Measurements from ENCODE around the gene CTBP2. TPM values are rescaled to one million over a fixed set of nuclear protein-coding genes. Genes with fewer than 3 reads are reported as not detected.

The CTBP2 gene
- total RNA-seq, 1 donor from 2014 or later: 55.2 TPM

GRCh38 chr10:125038637-125039036, 121.7 kb downstream of the CTBP2 start:
- no peak overlapping the region for H3K4me2 ChIP-seq
- H3K27ac ChIP-seq: no peak overlapping the region
- Mint-ChIP-seq H3K4me1 (peaks cover 44% of the 10 kb centered on the region), H3K27me3 (ENCODE audit: insufficient read depth, low read depth) (peaks cover 4% of the 10 kb centered on the region), H3K4me3 (no peak overlapping the region), H3K27ac (no peak overlapping the region), H3K36me3 (peaks cover 14% of the 10 kb centered on the region), H3K9me3 (no peaks in the 10 kb centered on the region)
- H4K20me1 ChIP-seq (ENCODE audit: low read depth): peaks cover 99% of the 10 kb centered on the region
- no peaks in the 10 kb centered on the region for H3K9me3 ChIP-seq (ENCODE audit: low read depth)
- H3K4me3 ChIP-seq: no peak overlapping the region
- H3K27me3 ChIP-seq: no peaks in the 10 kb centered on the region
- no peaks in the 10 kb centered on the region for H3K36me3 ChIP-seq
- H2AFZ ChIP-seq (replicated peaks): no peak overlapping the region
- H3K4me1 ChIP-seq: peaks cover 5% of the 10 kb centered on the region
- peaks cover 100% of the 10 kb centered on the region for H3K79me2 ChIP-seq (ENCODE audit: low read depth)
- no peaks in the 10 kb centered on the region for H3F3A ChIP-seq (ENCODE audit: low read depth)
- TF ChIP-seq EZH2phosphoT487 (IDR thresholded peaks at IDR 0.05): no peak
- TF ChIP-seq CTCF (IDR thresholded peaks at IDR 0.05): no peak
- no peak for TF ChIP-seq EZH2 (IDR thresholded peaks at IDR 0.05)
- no peak overlapping the region for H3K9ac ChIP-seq
- DNase-seq (ENCODE audit: low spot score): no peak

DNA sequence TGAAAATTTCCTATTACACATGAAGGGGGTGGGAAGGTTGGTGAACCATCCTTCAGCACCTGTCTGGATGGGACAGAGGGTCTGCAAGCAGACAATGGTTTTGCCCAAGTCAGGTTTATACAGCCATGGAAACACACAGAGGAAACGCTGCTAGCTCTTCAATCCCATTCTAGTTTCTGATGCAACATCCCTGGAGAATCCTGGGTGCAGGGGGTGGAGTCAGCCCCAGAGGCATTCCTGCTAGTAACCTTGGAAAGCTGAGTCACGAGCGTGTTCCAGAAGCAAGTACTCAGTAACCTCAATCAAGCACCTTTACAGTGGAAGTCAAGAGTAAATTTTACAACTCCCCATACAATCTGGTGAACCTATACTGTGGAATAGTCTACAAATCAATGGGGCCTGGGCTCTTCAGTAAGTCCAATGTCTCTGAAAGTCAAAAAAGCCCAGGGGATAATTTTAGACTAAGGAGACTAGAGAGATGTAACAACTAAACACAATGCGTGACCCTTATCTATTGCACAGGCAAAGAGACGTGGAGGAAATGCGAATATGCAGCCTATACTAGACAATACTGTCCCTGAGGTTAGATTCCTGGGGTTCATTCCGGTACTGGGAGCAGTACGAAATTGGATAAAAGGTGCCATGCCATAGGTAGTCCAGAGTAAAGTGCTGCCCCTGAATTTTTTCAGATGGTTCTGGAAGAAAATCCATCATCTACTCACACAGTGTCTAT, 123.1 kb downstream of the CTBP2 start:
- H3K27me3 Mint-ChIP-seq (ENCODE audit: insufficient read depth, low read depth): peaks cover 5% of the 10 kb centered on the region
- H2AFZ ChIP-seq (replicated peaks): no peak overlapping the region
- no peak overlapping the region for H3K27ac ChIP-seq
- H3K36me3 ChIP-seq: no peaks in the 10 kb centered on the region
- H3K9me3 Mint-ChIP-seq: no peaks in the 10 kb centered on the region
- H3K79me2 ChIP-seq (ENCODE audit: low read depth): peaks cover 100% of the 10 kb centered on the region
- H3K36me3 Mint-ChIP-seq: peaks cover 14% of the 10 kb centered on the region
- no peak for DNase-seq (ENCODE audit: low spot score)
- H3K4me1 ChIP-seq: peaks cover 4% of the 10 kb centered on the region
- no peak overlapping the region for H3K9ac ChIP-seq
- H3K9me3 ChIP-seq (ENCODE audit: low read depth): no peaks in the 10 kb centered on the region
- TF ChIP-seq EZH2 (IDR thresholded peaks at IDR 0.05) (no peak), CTCF (IDR thresholded peaks at IDR 0.05) (no peak), EZH2phosphoT487 (IDR thresholded peaks at IDR 0.05) (no peak)
- no peaks in the 10 kb centered on the region for H3F3A ChIP-seq (ENCODE audit: low read depth)
- H3K4me3 ChIP-seq: no peak overlapping the region
- peaks cover 99% of the 10 kb centered on the region for H4K20me1 ChIP-seq (ENCODE audit: low read depth)
- H3K4me3 Mint-ChIP-seq: no peak overlapping the region
- no peaks in the 10 kb centered on the region for H3K27me3 ChIP-seq
- no peak overlapping the region for H3K4me2 ChIP-seq
- H3K27ac Mint-ChIP-seq: no peak overlapping the region
- peaks cover 38% of the 10 kb centered on the region for H3K4me1 Mint-ChIP-seq

DNA sequence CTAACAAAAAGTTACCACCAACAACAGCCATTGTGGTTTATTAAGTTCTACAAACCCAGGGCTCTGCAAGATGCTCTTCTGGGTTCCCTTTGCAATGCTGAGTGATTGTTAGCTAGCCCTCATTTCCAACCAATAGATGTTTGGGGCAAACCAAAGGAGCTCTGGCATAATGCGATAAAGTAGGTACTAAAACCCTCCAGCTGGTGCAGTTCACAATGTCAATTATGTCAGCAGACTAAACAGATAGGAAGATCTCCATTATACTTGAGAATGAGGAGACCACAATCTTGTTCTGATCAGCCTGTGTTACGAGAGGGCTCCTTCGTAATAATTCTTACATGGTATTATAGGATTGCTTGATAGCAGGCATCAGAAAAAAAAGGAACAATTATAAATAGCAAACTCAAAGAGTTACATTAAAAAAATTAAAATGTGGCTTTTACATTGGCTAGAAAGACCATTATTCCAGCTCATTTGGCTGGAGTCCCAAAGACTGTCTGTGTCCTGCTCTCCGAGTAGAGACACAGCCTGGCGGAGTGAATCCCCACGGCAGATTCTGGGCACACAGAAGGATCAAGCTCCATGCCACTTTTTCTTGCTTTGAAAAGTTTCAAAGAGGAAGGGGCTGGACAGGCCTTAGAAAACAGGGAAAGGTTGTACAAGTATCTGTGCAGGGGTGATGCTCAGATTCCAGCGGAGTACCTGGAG, 124.6 kb downstream of the CTBP2 start:
- H3K27me3 Mint-ChIP-seq (ENCODE audit: insufficient read depth, low read depth): peaks cover 5% of the 10 kb centered on the region
- peaks cover 33% of the 10 kb centered on the region for H3K4me1 Mint-ChIP-seq
- no peaks in the 10 kb centered on the region for H3K4me1 ChIP-seq
- no peak overlapping the region for H3K4me2 ChIP-seq
- H3F3A ChIP-seq (ENCODE audit: low read depth): no peaks in the 10 kb centered on the region
- no peak overlapping the region for H3K27ac Mint-ChIP-seq
- H3K4me3 ChIP-seq: no peak overlapping the region
- H3K79me2 ChIP-seq (ENCODE audit: low read depth): peaks cover 98% of the 10 kb centered on the region
- H2AFZ ChIP-seq (replicated peaks): no peak overlapping the region
- H3K9ac ChIP-seq: no peak overlapping the region
- TF ChIP-seq CTCF (IDR thresholded peaks at IDR 0.05) (no peak), EZH2 (IDR thresholded peaks at IDR 0.05) (no peak), EZH2phosphoT487 (IDR thresholded peaks at IDR 0.05) (no peak)
- no peaks in the 10 kb centered on the region for H3K9me3 Mint-ChIP-seq
- H3K36me3 ChIP-seq: no peaks in the 10 kb centered on the region
- H3K36me3 Mint-ChIP-seq: peaks cover 19% of the 10 kb centered on the region
- no peak for DNase-seq (ENCODE audit: low spot score)
- H4K20me1 ChIP-seq (ENCODE audit: low read depth): peaks cover 97% of the 10 kb centered on the region
- no peaks in the 10 kb centered on the region for H3K9me3 ChIP-seq (ENCODE audit: low read depth)
- H3K4me3 Mint-ChIP-seq: no peak overlapping the region
- H3K27me3 ChIP-seq: no peaks in the 10 kb centered on the region
- no peak overlapping the region for H3K27ac ChIP-seq

Data from neural progenitor cell (in vitro differentiated cells).